HG03354 (cell line): ENCODE results near the gene LRRFIP1.

Experiments used
- ATAC-seq: cut with Tn5 transposase; IDR thresholded peaks from one replicate; pipeline ENCODE4 v1.9.1; 2021; ENCODE audit warnings: mild to moderate bottlenecking; ENCODE audit not compliant: unreplicated experiment, poor library complexity, severe bottlenecking

The LRRFIP1 gene

DNA sequence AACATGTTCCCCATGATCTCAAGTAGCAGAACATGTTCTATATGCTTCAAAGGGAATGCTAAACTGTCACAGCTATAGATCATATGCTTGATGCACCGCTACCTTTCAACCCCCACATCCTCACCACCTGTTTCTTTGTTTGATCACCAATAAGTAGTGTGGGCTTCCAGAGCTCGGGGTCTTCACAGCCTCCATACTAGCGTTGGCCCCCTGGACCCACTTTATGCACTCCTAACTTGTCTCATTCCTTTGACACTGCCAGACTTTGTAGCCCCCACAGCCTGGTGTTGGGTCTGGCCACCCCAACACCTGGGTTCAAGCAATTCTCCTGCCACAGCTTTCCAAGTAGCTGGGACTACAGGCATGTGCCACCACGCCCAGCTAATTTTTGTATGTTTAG, 159.5 kb downstream of the LRRFIP1 start:
- no peak for ATAC-seq

GRCh38 chr2:237790353-237790752, 163.0 kb downstream of the LRRFIP1 start:
- ATAC-seq: no peak

DNA sequence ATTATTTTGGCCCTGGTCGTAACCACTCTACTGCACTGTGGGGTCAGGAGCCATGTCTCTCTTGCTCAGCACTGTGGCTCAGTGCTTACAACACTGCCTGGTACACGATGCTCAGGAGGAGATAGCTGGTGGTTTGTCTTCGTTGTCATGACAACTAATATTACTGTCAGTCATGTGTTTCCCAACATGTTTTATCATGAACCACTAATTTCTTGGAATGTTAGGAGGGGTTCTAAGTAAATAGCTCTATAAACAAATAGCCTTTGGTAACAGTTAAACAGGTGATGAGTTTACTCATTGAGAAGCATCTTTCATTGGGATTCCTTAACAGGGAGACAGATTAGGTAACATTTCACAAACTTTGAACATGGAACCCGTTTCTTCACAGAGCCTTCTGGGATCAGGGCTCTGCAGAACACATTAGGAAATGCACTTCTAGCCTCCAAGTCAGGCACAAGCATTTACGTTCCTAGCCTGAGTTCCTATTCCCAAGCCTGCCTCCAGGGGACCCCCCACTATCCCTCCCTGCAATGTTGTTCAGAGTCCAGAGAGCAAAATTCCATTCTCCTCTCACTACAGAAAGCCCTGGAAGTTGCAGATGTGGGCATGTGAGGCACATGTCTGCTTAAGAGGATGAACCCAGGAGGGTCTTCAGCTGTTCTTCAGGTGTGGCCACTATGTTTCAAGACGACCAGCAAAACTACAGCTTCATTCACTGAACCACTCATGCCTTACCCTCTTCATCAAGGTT, 164.8 kb downstream of the LRRFIP1 start:
- ATAC-seq: no peak

- ATAC-seq: no peak
Observed at GRCh38 chr2:237797253-237797652, 169.9 kb downstream of the LRRFIP1 start.

GRCh38 chr2:237798236-237799059, 171.1 kb downstream of the LRRFIP1 start, which contains the start of gene RBM44:
Gene RBM44, plus strand, starts transcription at chr2:237798779. Its CDS starts 14,831 bp downstream, at chr2:237813610.
- ATAC-seq: no peak

GRCh38 chr2:237799060-237799428, 171.7 kb downstream of the LRRFIP1 start:
- no peak for ATAC-seq

- ATAC-seq: no peak
Observed at GRCh38 chr2:237801466-237801865, 174.1 kb downstream of the LRRFIP1 start.

- ATAC-seq: no peak
Observed at GRCh38 chr2:237806334-237806733, 178.9 kb downstream of the LRRFIP1 start.

DNA sequence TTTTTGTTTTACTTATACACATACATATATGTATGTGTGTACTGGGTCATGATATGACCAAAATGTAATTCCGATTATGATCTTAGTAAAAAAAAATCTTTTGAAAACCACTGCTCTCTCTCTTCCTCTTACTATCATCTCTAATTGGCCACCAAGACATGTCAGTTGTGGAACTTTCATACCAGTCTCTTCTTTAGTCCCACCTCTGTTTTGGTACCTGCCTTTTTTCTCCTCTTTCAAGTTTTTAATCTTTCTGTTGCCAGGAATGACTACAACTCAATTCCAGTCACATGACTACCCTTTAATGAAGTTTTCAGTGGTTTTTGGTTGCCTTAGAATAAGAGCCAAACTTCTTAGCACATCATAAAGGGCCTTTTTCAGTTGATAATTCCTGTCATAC, 188.2 kb downstream of the LRRFIP1 start:
- ATAC-seq: no peak

DNA sequence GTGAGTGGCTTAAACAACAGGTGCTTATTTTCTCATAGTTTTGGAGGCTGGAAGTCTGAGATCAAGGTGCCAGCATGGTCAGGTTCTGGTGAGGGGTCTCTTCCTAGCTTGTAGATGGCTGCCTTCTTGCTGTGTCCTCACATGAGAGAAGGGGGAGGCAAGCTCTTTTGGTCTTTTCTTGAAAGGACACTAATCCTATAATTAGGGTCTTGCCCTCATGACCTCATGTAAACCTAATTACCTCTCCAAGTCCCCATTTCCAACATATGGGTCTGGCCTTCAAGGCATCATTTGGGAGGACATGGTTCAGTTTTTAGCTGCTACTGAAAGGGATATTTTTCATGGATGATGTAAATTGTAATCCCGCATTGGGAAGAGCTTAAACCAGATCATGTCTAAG, 189.1 kb downstream of the LRRFIP1 start:
- ATAC-seq: no peak

- ATAC-seq: no peak
Observed at GRCh38 chr2:237818066-237818473, 190.7 kb downstream of the LRRFIP1 start.

- no peak for ATAC-seq
Observed at GRCh38 chr2:237819231-237819630, 191.8 kb downstream of the LRRFIP1 start.

DNA sequence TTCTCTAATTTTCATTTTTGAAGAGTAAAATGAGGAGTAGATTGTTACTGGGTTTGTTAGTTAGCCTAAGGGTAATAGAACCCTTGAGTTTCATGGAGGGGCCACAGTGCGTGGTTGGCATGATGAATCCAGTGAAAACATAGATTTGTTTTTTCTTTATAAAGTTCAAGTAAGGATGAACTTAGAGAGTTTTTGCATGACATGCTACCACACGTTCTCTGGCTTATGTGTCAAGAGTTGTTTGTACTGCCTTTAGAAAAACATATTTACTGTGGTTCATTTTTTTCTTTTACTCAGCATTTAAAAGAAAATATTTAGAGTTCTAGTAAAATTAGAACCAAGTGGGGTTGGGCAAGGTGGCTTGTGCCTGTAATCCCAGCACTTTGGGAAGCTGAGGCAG, 193.0 kb downstream of the LRRFIP1 start:
- no peak for ATAC-seq

DNA sequence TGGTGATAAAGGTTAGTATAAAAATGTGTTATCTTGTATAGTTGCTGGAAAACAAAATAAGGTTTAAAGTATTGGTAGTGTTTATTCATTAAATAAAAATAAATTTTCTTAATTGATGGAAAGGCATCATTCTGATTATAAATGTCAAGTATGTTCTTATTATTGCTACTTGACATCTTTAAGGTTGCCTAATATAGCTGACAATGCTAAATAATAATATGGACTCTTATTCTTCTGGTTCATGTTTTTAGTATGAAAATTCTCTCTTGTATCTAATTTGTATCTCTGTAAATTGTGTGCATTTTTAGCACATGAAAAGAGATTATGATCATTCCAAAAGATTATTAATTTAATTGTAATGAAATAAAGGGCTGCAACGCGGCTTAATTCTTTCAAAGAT, 196.2 kb downstream of the LRRFIP1 start:
- no peak for ATAC-seq

- ATAC-seq: no peak
Observed at GRCh38 chr2:237824085-237824484, 196.7 kb downstream of the LRRFIP1 start.

GRCh38 chr2:237827421-237827987, 200.1 kb downstream of the LRRFIP1 start:
- ATAC-seq: no peak
